A673 (cell line): Measurements from ENCODE around the gene ALDH3B2. TPM values are rescaled to one million over a fixed set of nuclear protein-coding genes. Genes with fewer than 3 reads are reported as not detected.

Source experiments
- BruUV-seq: library from RNA; stranded (reverse); fragments of 400-500 nt; replicated peaks from 2 replicates; lab custom pipeline; 2021; lab: Mats Ljungman, UMichigan
- CTCF ChIA-PET: fragments of 300-600 bp; sonication (Branson Sonifier 250); formaldehyde crosslinking; loops from one replicate; lab custom pipeline; 2022; ENCODE audit warnings: antibody characterized with exemption; lab: Charles Lee
- POLR2A ChIA-PET: fragments of 300-600 bp; sonication (Branson Sonifier 250); formaldehyde crosslinking; loops from one replicate; lab custom pipeline; 2022; ENCODE audit warnings: antibody characterized with exemption; ENCODE audit not compliant: low non-redundant PET; lab: Charles Lee
- DNase-seq: peaks from one replicate; pipeline ENCODE4 v3.0.0-alpha.2; 2015; ENCODE audit warnings: low spot score
- H3K27ac ChIP-seq: fragments of 200-600 bp; sonication (generic); 2 replicates; pipeline ENCODE4 v1.5.1; 2016; ENCODE audit warnings: mixed run types, low read depth, mild to moderate bottlenecking, mixed read lengths, antibody characterized with exemption, low read length; ENCODE audit not compliant: poor library complexity, severe bottlenecking
- H3K27me3 ChIP-seq: fragments of 200-600 bp; sonication (generic); replicated peaks from 2 replicates; pipeline ENCODE4 v1.6.1; 2017; ENCODE audit warnings: mixed run types, low read depth, mild to moderate bottlenecking, mixed read lengths, antibody characterized with exemption, low read length; ENCODE audit not compliant: insufficient read depth, poor library complexity
- H3K36me3 ChIP-seq: fragments of 200-600 bp; sonication (generic); 2 replicates; pipeline ENCODE4 v1.6.1; 2016; ENCODE audit warnings: mixed run types, mild to moderate bottlenecking, mixed read lengths, antibody characterized with exemption, low read length; ENCODE audit not compliant: insufficient read depth, poor library complexity, severe bottlenecking
- H3K4me1 ChIP-seq: fragments of 200-600 bp; sonication (generic); 2 replicates; pipeline ENCODE4 v1.6.1; 2017; ENCODE audit warnings: mixed run types, mild to moderate bottlenecking, mixed read lengths, antibody characterized with exemption, low read length; ENCODE audit not compliant: insufficient read depth, poor library complexity, severe bottlenecking
- H3K4me3 ChIP-seq: fragments of 200-600 bp; sonication (generic); 2 replicates; pipeline ENCODE4 v1.5.1; 2016; ENCODE audit warnings: low read depth, mixed run types, mild to moderate bottlenecking, mixed read lengths, low read length; ENCODE audit not compliant: poor library complexity, severe bottlenecking
- H3K9me3 ChIP-seq: fragments of 200-600 bp; sonication (generic); 2 replicates; pipeline ENCODE4 v1.6.1; 2016; ENCODE audit warnings: mixed run types, low read depth, mild to moderate bottlenecking, mixed read lengths, antibody characterized with exemption, low read length; ENCODE audit not compliant: poor library complexity, severe bottlenecking
- EZH2 ChIP-seq: fragments of 200-600 bp; sonication (generic); IDR thresholded peaks from 2 replicates; pipeline ENCODE4 v1.6.1; 2017; ENCODE audit warnings: borderline replicate concordance, low read depth, mild to moderate bottlenecking, mixed read lengths, antibody characterized with exemption, low read length; ENCODE audit not compliant: poor library complexity, severe bottlenecking
- intact Hi-C: fragments of 100-400 bp; cut with micrococcal nuclease; formaldehyde crosslinking; loops from one replicate; pipeline ENCODE4 v1.10.0; 2022; ENCODE audit not compliant: unreplicated experiment
- total RNA-seq: library from RNA; stranded (reverse); gene quantifications from 2 replicates; pipeline ENCODE4 v1.2.3, GENCODE V29; 2021
- TF ChIP-seq, protein P1 (sequence below): fragments of 300-800, 200-600 bp; sonication (generic); conservative IDR thresholded peaks from 2 replicates; pipeline ENCODE4 v1.5.1; 2017; ENCODE audit warnings: low read depth, mild to moderate bottlenecking, antibody characterized with exemption, low read length, moderate library complexity, mixed read lengths

The ALDH3B2 gene
- total RNA-seq, 1 experiment from 2014 or later, result not detected

- no TSS peak for BruUV-seq
- ChIA-PET POLR2A (no interaction called here), CTCF (no interaction called here)
- Histone ChIP-seq H3K4me3 (no peak overlapping the region), H3K36me3 (no peaks in the 10 kb centered on the region), H3K4me1 (peaks cover 19% of the 10 kb centered on the region), H3K27me3 (no peaks in the 10 kb centered on the region), H3K9me3 (peaks cover 12% of the 10 kb centered on the region), H3K27ac (no peak overlapping the region)
- TF ChIP-seq, protein P1, sequence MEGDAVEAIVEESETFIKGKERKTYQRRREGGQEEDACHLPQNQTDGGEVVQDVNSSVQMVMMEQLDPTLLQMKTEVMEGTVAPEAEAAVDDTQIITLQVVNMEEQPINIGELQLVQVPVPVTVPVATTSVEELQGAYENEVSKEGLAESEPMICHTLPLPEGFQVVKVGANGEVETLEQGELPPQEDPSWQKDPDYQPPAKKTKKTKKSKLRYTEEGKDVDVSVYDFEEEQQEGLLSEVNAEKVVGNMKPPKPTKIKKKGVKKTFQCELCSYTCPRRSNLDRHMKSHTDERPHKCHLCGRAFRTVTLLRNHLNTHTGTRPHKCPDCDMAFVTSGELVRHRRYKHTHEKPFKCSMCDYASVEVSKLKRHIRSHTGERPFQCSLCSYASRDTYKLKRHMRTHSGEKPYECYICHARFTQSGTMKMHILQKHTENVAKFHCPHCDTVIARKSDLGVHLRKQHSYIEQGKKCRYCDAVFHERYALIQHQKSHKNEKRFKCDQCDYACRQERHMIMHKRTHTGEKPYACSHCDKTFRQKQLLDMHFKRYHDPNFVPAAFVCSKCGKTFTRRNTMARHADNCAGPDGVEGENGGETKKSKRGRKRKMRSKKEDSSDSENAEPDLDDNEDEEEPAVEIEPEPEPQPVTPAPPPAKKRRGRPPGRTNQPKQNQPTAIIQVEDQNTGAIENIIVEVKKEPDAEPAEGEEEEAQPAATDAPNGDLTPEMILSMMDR, result no peak
- TF ChIP-seq EZH2, result no peak
- peak; percentile 75 for DNase-seq
- intact Hi-C loops, result no loop called here
Measured at GRCh38 chr11:67651976-67652781, 22.2 kb downstream of the ALDH3B2 start.

GRCh38 chr11:67649634-67650510, 24.6 kb downstream of the ALDH3B2 start:
- peak overlapping the region; percentile 42 for H3K4me3 ChIP-seq
- H3K36me3 ChIP-seq, result no peaks in the 10 kb centered on the region
- BruUV-seq, result no TSS peak
- H3K4me1 ChIP-seq, result peaks cover 19% of the 10 kb centered on the region
- no peak overlapping the region for H3K27ac ChIP-seq
- H3K9me3 ChIP-seq, result no peaks in the 10 kb centered on the region
- no peaks in the 10 kb centered on the region for H3K27me3 ChIP-seq
- DNase-seq, result no peak
- intact Hi-C loops, result no loop called here
- CTCF ChIA-PET, result interaction anchor here (0.8 kb wide), 1 partner anchor 76 kb away, joined by 7 read pairs; no protein-coding TSS in a partner anchor
- no peak for TF ChIP-seq EZH2
- TF ChIP-seq, protein P1, result no peak
- POLR2A ChIA-PET, result no interaction called here

GRCh38 chr11:67648796-67649613, 25.4 kb downstream of the ALDH3B2 start:
- CTCF ChIA-PET, result interaction anchor here (0.6 kb wide), 1 partner anchor 23 kb away, joined by 3 read pairs; no protein-coding TSS in a partner anchor

More at GRCh38 chr11:67648796-67649613, 25.4 kb downstream of the ALDH3B2 start:
- no peak for DNase-seq
- peak overlapping the region; percentile 43 for H3K27ac ChIP-seq
- BruUV-seq, result no TSS peak
- no peak overlapping the region for H3K4me3 ChIP-seq
- peaks cover 19% of the 10 kb centered on the region for H3K4me1 ChIP-seq
- H3K27me3 ChIP-seq, result no peaks in the 10 kb centered on the region
- no peak for TF ChIP-seq EZH2
- TF ChIP-seq, protein P1, result no peak
- intact Hi-C loops, result no loop called here
- no peaks in the 10 kb centered on the region for H3K36me3 ChIP-seq
- no peaks in the 10 kb centered on the region for H3K9me3 ChIP-seq
- POLR2A ChIA-PET, result no interaction called here
